ENCODE measurements around the gene CD34. TPM values are rescaled to one million over a fixed set of nuclear protein-coding genes. Genes with fewer than 3 reads are reported as not detected.

The CD34 gene
- total and polyA plus RNA-seq, 8 donors, result 3.2 to 31.2 (median 11.6) TPM

- Histone ChIP-seq H3K27ac (no peak overlapping the region), H3K36me3 (no peaks in the 10 kb centered on the region), H3K4me1 (peaks cover 0 to 9% (median 0%) of the 10 kb centered on the region in 4 donors), H3K27me3 (no peaks in the 10 kb centered on the region), H3K4me3 (no peak overlapping the region), H3K9me3 (no peaks in the 10 kb centered on the region)
- intact Hi-C loops (cut with DNase I; ENCODE audit: low total_unique reads), result no loop called here
- no peak for DNase-seq
- TF ChIP-seq POLR2AphosphoS5 (IDR thresholded peaks at IDR 0.05) (no peak), CTCF (IDR thresholded peaks at IDR 0.05) (no peak), POLR2A (IDR thresholded peaks at IDR 0.05) (no peak), EP300 (IDR thresholded peaks at IDR 0.05) (no peak)
These were observed 14.4 kb downstream of the CD34 start for GRCh38 chr1:207896547-207896946.

GRCh38 chr1:207894704-207895103 is 16.2 kb downstream of the CD34 start:
- H3K4me3 ChIP-seq, result no peak overlapping the region
- no peaks in the 10 kb centered on the region for H3K36me3 ChIP-seq
- peaks cover 5 to 27% (median 16%) of the 10 kb centered on the region in 4 donors for H3K4me1 ChIP-seq
- intact Hi-C loops (cut with DNase I; ENCODE audit: low total_unique reads), result loop anchor here (5.0 kb wide), 1 partner anchor 63 kb away; no protein-coding TSS in a partner anchor
- WGBS, 5 donors, result 89 to 98% (median 97%) methylated on average over 2 of the region's 2 CpGs
- no peak for TF ChIP-seq POLR2A (IDR thresholded peaks at IDR 0.05)
- no peak for TF ChIP-seq POLR2AphosphoS5 (IDR thresholded peaks at IDR 0.05)
- no peak for TF ChIP-seq EP300 (IDR thresholded peaks at IDR 0.05)
- no peak for TF ChIP-seq CTCF (IDR thresholded peaks at IDR 0.05)
- H3K27me3 ChIP-seq, result no peaks in the 10 kb centered on the region
- H3K9me3 ChIP-seq, result no peaks in the 10 kb centered on the region
- DNase-seq, result no peak
- no peak overlapping the region for H3K27ac ChIP-seq

GRCh38 chr1:207893737-207894582 is 17.0 kb downstream of the CD34 start:
- Histone ChIP-seq H3K27ac (no peak overlapping the region), H3K36me3 (no peaks in the 10 kb centered on the region), H3K9me3 (no peaks in the 10 kb centered on the region), H3K4me3 (no peak overlapping the region), H3K4me1 (peaks cover 12 to 34% (median 22%) of the 10 kb centered on the region in 4 donors), H3K27me3 (no peaks in the 10 kb centered on the region)
- no peak for DNase-seq
- intact Hi-C loops (cut with DNase I; ENCODE audit: low total_unique reads), result loop anchor here (5.0 kb wide), 1 partner anchor 63 kb away; no protein-coding TSS in a partner anchor
- WGBS, 5 donors, result 68 to 81% (median 75%) methylated on average over 6 of the region's 6 CpGs
- TF ChIP-seq POLR2A (IDR thresholded peaks at IDR 0.05) (no peak), POLR2AphosphoS5 (IDR thresholded peaks at IDR 0.05) (no peak), EP300 (IDR thresholded peaks at IDR 0.05) (no peak), CTCF (IDR thresholded peaks at IDR 0.05) (no peak)

GRCh38 chr1:207892764-207893163 is 18.2 kb downstream of the CD34 start:
- Histone ChIP-seq H3K36me3 (no peaks in the 10 kb centered on the region), H3K27me3 (no peaks in the 10 kb centered on the region), H3K9me3 (no peaks in the 10 kb centered on the region), H3K4me1 (peaks cover 22 to 45% (median 25%) of the 10 kb centered on the region in 4 donors), H3K4me3 (no peak overlapping the region), H3K27ac (no peak overlapping the region)
- intact Hi-C loops (cut with DNase I; ENCODE audit: low total_unique reads), result loop anchor here (5.0 kb wide), 1 partner anchor 65 kb away; no protein-coding TSS in a partner anchor
- 73 to 83% (median 80%) methylated on average over 5 of the region's 5 CpGs for WGBS, 5 donors
- peak in 1 of 2 donors; percentile 22 for DNase-seq
- TF ChIP-seq CTCF (IDR thresholded peaks at IDR 0.05), result no peak
- TF ChIP-seq POLR2A (IDR thresholded peaks at IDR 0.05), result no peak
- TF ChIP-seq POLR2AphosphoS5 (IDR thresholded peaks at IDR 0.05), result no peak
- TF ChIP-seq EP300 (IDR thresholded peaks at IDR 0.05), result no peak

All from stomach (tissue), 9 donors.